Measurements from ENCODE around the gene RASGEF1C.
"Not testable (repeated sequence)": the region's sequence is repeated elsewhere in the genome, so short reads cannot be mapped to it uniquely, and the experiment has no call there.

DNA sequence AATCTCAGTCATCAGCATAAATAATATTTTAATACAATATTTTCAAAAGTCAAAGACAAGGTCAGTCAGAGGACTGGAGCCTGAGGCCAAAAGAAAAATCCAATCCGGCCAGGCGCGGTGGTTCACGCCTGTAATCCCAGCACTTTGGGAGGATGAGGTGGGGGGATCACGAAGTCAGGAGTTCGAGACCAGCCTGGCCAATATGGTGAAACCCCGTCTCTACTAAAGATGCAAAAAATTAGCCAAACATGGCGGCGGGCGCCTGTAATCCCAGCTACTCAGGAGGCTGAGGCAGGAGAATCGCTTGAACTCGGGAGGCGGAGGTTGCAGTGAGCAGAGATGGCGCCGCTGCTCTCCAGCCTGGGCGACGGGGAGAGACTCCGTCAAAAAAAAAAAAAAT is 119.4 kb downstream of the RASGEF1C start:
- TF ChIP-seq, protein P1, sequence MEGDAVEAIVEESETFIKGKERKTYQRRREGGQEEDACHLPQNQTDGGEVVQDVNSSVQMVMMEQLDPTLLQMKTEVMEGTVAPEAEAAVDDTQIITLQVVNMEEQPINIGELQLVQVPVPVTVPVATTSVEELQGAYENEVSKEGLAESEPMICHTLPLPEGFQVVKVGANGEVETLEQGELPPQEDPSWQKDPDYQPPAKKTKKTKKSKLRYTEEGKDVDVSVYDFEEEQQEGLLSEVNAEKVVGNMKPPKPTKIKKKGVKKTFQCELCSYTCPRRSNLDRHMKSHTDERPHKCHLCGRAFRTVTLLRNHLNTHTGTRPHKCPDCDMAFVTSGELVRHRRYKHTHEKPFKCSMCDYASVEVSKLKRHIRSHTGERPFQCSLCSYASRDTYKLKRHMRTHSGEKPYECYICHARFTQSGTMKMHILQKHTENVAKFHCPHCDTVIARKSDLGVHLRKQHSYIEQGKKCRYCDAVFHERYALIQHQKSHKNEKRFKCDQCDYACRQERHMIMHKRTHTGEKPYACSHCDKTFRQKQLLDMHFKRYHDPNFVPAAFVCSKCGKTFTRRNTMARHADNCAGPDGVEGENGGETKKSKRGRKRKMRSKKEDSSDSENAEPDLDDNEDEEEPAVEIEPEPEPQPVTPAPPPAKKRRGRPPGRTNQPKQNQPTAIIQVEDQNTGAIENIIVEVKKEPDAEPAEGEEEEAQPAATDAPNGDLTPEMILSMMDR (IDR thresholded peaks at IDR 0.05) = not testable (repeated sequence)
- TF ChIP-seq POLR2A (IDR thresholded peaks at IDR 0.05) = not testable (repeated sequence)
